ES-I3 (cell line): ENCODE measurements around the gene SRCIN1.

ENCODE experiments used
- H3K36me3 ChIP-seq: 2 replicates; pipeline ENCODE4 v1.6.1; 2013; ENCODE audit warnings: mild to moderate bottlenecking, low read length, control low read depth, moderate library complexity; ENCODE audit not compliant: insufficient read depth
- H3K4me1 ChIP-seq: 2 replicates; pipeline ENCODE4 v1.6.1; 2013; ENCODE audit warnings: mild to moderate bottlenecking, control low read depth, low read length; ENCODE audit not compliant: insufficient read depth
- H3K9ac ChIP-seq: 2 replicates; pipeline ENCODE4 v1.6.1; 2013; ENCODE audit warnings: low read depth, mild to moderate bottlenecking, low read length, moderate library complexity
- H3K9me3 ChIP-seq: 2 replicates; pipeline ENCODE4 v1.6.1; 2013; ENCODE audit warnings: mild to moderate bottlenecking, low read length, moderate library complexity; ENCODE audit not compliant: control insufficient read depth, insufficient read depth

The SRCIN1 gene

DNA sequence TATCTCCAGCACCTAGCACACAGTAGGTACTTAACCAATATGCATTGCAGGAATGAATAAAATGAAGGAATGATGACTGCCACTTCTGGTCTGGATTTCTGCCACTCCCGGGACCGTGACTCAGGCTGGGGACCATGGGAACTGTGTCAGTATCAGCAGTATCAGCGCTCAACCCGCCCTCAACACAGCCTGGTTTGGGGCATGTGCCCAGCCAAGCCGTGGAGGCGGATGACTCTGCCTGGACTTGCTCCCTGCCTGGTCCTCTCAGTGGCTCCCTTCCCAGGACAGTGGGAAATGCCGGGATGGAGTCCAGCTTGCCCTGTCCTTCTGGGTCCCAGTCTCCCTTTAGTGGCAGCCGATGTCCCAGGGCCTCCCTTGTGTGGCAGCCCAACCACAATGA is 55.1 kb downstream of the SRCIN1 start:
- Histone ChIP-seq H3K9ac (no peak overlapping the region), H3K9me3 (no peaks in the 10 kb centered on the region), H3K4me1 (no peaks in the 10 kb centered on the region), H3K36me3 (no peaks in the 10 kb centered on the region)

DNA sequence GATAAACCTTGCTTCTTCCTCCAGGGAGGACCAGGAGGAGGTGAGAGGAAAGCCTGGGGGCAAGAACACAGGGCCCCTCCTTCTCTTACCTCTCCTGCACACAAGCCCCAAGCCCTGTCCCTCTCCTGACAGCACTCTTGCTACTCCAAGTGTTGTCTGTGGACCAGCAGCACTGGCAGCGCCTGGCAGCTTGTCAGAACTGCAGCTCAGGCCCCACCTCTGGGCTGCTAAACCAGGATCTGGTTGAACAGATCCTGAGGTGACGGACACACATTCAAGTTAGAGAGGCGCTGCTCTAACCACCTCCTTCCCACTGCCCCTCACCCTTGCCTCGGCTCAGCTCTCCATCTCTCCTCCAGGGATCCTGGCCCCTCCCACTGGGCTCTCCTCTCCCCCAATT is 56.5 kb downstream of the SRCIN1 start:
- no peaks in the 10 kb centered on the region for H3K36me3 ChIP-seq
- no peaks in the 10 kb centered on the region for H3K9me3 ChIP-seq
- H3K4me1 ChIP-seq, result no peaks in the 10 kb centered on the region
- H3K9ac ChIP-seq, result no peak overlapping the region

DNA sequence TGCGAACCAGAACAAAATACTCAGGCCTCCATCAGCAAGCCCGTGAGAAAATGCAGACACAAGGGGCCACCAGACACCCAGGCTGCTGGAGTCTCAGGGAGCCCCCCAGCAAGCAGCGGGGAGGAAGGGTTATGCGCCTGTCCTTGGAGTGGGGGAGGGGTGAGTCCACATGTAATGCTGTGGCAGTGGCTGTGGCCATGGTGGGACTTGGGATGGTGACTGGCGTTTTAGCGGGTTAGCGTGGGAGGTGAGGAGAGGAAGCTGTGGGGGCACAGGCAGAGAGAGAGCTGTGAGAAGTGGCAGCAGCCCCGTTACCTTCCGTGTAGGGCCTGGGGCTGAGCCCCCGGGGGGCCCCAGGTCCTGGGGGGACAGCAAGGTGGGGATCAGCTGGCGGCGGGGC is 58.3 kb downstream of the SRCIN1 start:
- Histone ChIP-seq H3K9ac (no peak overlapping the region), H3K36me3 (no peaks in the 10 kb centered on the region), H3K4me1 (peaks cover 4% of the 10 kb centered on the region; the same call in 1 of the 2 replicates), H3K9me3 (no peaks in the 10 kb centered on the region)

DNA sequence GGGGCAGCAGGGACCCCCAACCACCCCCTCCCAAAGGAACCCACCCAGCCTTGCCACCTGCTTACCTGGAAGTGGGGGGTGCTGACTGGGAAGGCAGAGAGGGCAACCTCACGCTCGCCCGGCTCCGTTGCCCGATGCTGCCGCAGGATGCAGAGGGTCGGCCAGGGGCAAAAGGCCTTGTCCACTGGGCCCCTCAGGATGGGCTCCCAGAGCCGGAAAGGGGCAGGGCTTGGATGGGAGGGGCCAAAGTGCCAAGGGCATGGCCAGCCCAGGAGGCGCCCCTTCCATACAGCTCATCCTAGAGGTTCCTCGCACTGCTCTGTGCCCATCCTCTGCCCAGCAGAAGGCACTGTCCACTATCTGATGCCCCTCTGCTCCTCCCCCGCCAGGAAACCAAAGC is 59.4 kb downstream of the SRCIN1 start:
- H3K4me1 ChIP-seq, result peaks cover 7% of the 10 kb centered on the region; the same call in 1 of the 2 replicates
- no peaks in the 10 kb centered on the region for H3K36me3 ChIP-seq
- H3K9ac ChIP-seq, result no peak overlapping the region
- H3K9me3 ChIP-seq, result no peaks in the 10 kb centered on the region

DNA sequence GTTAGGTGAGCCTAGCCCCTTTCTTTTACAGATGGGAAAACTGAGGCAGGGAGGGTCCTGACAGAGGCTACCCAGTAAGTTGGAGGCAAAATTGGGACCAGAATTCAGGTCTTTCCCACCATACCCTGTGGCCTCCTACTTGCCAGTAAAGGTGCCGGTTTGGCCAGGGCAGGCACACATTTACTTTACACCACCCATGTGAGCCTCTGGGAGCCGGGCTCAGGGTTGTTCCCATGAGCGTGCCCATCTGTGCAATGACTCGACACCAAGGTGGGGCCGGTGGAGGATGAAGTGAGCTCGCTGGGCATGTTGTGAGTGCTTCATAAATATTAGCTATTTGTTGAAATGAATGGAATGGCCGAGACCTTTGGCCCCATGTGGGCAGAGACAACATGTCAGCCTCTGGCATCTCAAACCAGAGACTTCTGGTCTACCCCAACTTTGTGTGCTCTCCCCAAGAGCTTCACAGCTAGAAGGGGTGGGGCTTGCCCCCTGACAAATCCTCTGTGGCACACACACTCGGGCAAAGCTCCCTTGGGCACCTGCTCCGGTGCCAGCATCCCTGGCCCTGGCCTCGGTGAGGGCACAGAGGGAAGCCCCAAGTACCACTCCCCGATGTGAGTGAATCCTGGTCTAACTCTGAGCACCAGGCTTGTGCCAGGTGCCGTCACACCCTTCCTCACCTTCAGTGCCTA is 60.1 kb downstream of the SRCIN1 start:
- H3K4me1 ChIP-seq, result peaks cover 7% of the 10 kb centered on the region; the same call in 1 of the 2 replicates
- no peaks in the 10 kb centered on the region for H3K9me3 ChIP-seq
- H3K36me3 ChIP-seq, result no peaks in the 10 kb centered on the region
- no peak overlapping the region for H3K9ac ChIP-seq

DNA sequence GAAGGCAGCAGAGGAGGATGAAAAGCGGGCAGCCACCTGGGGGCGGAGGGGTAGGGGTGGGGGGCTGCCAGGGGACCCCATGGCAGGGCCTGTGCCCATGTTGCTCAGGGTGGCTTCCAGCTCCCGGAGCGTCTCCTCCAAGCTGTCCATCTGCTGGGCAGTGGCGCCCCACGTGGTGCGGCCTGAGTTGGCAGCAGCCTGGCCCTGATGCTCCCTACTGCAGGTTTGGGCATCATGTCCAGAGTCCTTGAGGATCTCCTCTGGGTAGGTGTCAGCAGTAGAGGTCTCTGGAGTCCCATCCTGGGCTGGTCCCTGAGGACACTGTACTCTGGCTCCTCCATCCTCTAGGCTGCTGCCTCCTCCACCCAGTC is 60.9 kb downstream of the SRCIN1 start:
- Histone ChIP-seq H3K4me1 (peaks cover 7% of the 10 kb centered on the region; the same call in 1 of the 2 replicates), H3K9me3 (no peaks in the 10 kb centered on the region), H3K9ac (no peak overlapping the region), H3K36me3 (no peaks in the 10 kb centered on the region)

DNA sequence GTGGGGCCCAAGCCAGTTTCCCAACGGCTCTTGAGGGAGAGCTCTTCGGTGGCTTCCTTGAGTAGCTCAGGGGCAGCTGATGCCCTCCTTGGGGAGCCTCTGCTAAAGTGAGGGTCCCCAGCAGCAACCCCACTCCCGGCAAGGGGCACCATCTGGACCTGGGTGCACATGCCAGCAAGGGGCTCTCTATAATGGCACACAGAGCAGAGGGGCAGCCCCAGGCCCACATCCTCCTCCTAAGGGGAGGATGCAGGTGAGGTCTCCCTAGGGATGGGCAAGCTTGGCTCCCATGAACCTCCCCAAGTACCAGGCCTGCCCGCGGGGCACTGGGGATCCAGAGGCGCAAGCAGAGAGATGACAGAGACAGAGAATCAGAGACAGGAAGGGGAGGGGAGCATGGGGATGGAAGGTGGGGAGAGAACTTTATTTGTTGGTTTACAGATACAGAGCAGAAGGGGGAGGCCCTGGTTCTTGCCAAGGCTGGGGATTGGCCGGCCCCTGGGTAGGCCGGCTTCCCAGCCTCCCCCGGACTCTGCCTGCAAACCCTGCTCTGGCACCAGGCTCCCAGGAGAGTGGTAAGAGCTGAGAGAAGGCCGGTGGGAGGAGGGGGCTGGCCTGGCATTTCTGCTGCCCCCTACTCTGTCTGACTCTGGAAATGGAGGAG is 61.4 kb downstream of the SRCIN1 start:
- peaks cover 7% of the 10 kb centered on the region; the same call in 1 of the 2 replicates for H3K4me1 ChIP-seq
- H3K9me3 ChIP-seq, result no peaks in the 10 kb centered on the region
- no peaks in the 10 kb centered on the region for H3K36me3 ChIP-seq
- no peak overlapping the region for H3K9ac ChIP-seq

DNA sequence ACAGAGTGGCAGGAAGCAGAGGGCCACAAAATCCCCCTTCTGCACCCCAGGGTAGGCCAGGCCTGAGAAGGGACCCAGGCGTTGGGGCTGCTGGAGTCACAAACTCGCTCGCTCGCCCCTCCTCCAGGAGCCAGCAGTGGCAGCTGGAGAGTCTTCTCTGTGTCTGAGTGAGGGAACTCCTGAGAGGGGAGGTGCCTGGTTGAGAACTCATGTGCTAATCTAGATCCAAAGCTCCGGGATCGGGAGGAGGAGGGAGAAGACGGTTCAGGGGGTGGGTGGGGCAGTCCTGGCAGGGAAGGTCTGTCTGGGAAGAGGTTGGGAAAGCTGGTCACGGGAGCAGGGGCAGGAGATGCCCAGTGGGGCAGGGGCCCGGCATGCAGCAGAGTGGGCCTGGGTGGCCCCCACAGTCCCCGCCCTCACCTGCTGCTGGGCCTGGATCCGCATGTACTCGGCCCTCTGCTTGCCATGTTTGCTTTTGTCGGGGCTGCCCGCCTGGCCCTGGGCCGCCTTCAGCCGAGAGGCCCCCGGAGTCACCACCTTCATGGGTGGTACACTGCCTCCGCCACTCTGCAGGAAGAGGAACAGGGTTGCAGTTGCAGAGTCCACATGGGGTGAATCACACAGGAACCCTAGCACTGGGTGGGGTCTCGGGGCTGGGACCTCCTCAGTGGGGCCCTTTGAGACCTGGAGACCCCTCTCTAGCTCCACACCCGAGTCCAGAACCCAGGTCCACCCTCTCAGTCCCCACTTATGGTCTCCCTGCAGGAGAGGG is 62.2 kb downstream of the SRCIN1 start:
- Histone ChIP-seq H3K9ac (no peak overlapping the region), H3K4me1 (peaks cover 7% of the 10 kb centered on the region; the same call in 1 of the 2 replicates), H3K9me3 (no peaks in the 10 kb centered on the region), H3K36me3 (no peaks in the 10 kb centered on the region)

DNA sequence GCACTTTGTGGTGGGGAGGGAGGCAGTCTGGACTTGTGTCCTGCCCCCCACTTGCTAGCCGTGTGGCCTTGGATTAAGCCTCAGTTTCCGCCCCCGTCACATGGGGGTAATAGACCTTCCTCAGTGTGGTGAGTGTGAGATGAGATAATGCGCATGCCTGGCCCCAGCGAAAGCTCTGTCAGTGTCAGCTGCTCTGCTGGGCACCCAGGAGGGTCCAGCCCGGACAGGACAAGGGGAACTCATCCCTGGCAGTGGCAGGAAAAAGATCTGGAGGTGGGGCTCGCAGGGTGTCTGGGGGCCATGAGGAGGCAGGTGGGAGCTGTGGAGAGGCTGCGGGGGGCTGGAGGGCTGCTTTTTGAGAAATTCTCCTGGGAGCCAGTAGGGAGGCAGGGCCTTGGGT is 63.5 kb downstream of the SRCIN1 start:
- no peaks in the 10 kb centered on the region for H3K9me3 ChIP-seq
- H3K9ac ChIP-seq, result no peak overlapping the region
- H3K4me1 ChIP-seq, result peaks cover 7% of the 10 kb centered on the region; the same call in 1 of the 2 replicates
- H3K36me3 ChIP-seq, result no peaks in the 10 kb centered on the region

DNA sequence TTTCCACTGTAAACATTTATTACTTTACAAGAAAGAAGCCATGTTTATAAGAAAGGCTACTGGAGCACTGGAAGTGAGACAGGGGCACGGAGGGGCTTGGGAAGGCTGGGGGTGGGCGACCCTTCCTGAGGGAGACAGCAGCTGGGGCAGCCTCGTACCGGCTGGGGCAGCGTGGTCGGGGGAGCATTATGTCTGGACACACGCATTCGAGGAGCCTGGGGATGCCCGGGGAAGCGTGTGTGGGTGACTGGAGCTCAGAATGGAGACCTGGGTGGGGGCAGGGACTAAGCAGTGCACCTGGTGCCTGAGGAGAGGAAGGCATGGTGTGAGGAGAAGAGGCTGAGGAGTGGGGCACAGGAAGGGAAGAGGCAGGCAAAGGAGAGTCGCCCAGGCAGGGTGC is 64.5 kb downstream of the SRCIN1 start:
- Histone ChIP-seq H3K4me1 (peaks cover 7% of the 10 kb centered on the region; the same call in 1 of the 2 replicates), H3K9me3 (no peaks in the 10 kb centered on the region), H3K9ac (no peak overlapping the region), H3K36me3 (no peaks in the 10 kb centered on the region)

DNA sequence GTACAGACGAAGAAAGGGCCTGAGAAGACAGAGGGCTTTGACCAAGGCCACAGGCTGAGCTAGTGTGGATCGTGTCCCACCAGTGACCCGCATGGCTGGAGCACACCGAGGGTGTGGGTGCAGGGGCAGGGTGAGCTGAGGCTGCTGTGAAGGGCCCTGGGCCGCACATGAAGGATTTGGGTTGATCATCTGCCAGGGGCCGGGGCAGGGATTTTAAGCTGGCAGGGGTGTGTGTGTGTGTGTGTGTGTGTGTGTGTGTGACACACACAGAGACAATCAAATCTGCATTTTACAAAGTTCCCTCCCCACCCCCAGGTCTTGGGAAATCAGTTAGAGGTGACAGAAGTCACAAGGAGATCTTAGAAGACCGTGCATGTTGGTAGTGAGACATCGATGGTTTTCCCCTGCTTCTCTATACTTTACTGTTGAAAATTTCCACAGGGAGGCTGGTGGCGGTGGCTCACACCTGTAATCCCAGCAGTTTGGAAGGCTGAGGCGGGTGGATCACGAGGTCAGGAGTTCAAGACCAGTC is 65.2 kb downstream of the SRCIN1 start:
- peaks cover 7% of the 10 kb centered on the region; the same call in 1 of the 2 replicates for H3K4me1 ChIP-seq
- no peaks in the 10 kb centered on the region for H3K36me3 ChIP-seq
- no peak overlapping the region for H3K9ac ChIP-seq
- H3K9me3 ChIP-seq, result no peaks in the 10 kb centered on the region

DNA sequence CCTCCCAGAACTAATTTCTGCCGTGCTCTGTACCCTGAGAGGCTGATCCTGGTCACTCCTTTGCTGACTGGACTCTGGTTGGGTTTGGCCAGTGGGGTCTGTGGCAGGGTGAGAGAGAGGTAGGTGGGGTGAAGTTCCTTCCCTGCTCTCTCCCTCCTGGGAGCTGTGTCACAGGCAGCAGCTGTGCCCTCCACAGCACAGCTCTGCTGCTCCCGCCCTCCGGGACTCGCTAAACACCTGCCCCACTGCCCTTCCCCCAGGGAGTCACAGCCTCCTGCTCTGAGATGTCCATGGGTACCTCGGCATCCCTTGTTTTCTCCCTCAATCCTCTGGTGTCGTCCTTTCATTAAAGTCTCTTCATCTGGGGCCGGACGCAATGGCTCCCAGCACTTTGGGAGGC is 66.4 kb downstream of the SRCIN1 start:
- Histone ChIP-seq H3K9ac (no peak overlapping the region), H3K36me3 (no peaks in the 10 kb centered on the region), H3K9me3 (no peaks in the 10 kb centered on the region), H3K4me1 (peaks cover 8% of the 10 kb centered on the region)

DNA sequence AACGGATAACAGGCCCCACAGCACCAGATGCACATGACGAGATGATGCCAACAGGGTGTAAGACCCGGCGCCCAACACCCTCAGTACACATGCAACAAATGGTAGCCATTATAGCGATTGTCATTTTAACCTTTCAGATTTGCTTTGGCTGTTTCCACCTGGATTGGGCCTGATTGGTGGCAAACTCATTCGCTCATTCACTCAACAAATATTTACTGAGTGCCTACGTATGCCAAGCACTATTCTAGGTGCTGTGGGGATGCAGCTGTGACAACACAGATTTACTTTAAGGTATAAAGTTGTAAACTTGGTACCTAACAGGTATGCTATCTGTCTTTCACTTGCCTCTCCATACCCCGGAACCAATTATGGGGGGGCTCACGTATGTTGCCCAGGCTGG is 66.8 kb downstream of the SRCIN1 start:
- H3K36me3 ChIP-seq, result no peaks in the 10 kb centered on the region
- peaks cover 12% of the 10 kb centered on the region for H3K4me1 ChIP-seq
- H3K9ac ChIP-seq, result no peak overlapping the region
- H3K9me3 ChIP-seq, result no peaks in the 10 kb centered on the region

DNA sequence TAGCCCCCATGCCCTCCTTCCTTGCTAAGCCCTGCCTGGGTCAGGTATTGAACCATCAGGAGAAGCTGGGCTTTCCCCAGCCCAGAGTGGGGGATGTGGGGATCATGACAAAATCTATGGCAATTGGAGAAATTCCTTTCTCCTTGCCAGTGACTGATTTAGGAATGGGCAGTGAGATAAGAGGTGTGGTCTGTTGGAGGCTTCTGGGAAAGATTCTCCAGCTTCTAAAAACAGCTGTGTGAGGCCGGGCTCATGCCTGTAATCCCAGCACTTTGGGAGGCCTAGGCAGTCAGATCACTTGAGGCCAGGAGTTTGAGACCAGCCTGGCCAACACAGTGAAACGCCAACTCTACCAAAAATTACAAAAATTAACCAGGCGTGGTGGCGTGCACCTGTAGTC is 69.1 kb downstream of the SRCIN1 start:
- Histone ChIP-seq H3K9me3 (no peaks in the 10 kb centered on the region), H3K36me3 (no peaks in the 10 kb centered on the region), H3K9ac (no peak overlapping the region), H3K4me1 (peaks cover 8% of the 10 kb centered on the region)
